ENCODE results near the gene LPAR6.

DNA sequence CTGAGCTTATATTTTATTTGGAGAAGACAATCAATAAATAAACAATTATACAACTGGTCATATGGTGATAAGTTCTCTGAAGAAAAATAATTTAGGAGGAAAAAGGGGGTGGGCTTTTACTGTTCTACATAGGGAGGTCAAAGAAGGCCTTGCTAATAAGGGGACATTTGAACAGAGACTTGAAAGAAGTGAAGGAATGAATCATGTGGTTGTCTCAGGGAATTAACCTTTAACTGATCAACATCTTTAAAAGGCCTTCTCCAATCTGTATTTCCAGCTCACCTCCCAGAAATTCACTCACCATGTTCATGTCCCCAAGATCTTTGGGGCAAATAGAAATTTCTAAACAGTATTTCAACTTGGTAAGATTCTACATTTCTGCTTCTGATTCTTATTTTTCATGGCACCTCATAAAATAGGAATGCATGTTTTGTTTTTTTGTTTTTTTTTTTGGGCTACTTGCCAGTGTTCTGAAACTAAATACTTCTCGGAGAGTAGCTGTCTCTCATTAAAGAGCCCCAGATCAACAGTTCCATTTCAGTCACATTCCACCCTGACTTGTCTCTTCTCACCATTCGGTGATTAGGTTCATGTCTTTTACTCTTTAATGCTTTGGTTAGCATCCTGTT is 19.2 kb upstream of the LPAR6 start:
- TF ChIP-seq, protein P1, sequence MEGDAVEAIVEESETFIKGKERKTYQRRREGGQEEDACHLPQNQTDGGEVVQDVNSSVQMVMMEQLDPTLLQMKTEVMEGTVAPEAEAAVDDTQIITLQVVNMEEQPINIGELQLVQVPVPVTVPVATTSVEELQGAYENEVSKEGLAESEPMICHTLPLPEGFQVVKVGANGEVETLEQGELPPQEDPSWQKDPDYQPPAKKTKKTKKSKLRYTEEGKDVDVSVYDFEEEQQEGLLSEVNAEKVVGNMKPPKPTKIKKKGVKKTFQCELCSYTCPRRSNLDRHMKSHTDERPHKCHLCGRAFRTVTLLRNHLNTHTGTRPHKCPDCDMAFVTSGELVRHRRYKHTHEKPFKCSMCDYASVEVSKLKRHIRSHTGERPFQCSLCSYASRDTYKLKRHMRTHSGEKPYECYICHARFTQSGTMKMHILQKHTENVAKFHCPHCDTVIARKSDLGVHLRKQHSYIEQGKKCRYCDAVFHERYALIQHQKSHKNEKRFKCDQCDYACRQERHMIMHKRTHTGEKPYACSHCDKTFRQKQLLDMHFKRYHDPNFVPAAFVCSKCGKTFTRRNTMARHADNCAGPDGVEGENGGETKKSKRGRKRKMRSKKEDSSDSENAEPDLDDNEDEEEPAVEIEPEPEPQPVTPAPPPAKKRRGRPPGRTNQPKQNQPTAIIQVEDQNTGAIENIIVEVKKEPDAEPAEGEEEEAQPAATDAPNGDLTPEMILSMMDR (IDR thresholded peaks at IDR 0.05), result no peak
- TF ChIP-seq POLR2A (IDR thresholded peaks at IDR 0.05), result no peak
